ENCODE measurements around the gene ZNF568. TPM values are rescaled to one million over a fixed set of nuclear protein-coding genes. Genes with fewer than 3 reads are reported as not detected.

The ZNF568 gene
- total RNA-seq, 4 donors from 2014 or later, result 2.8 to 9.3 (median 4.1) TPM

DNA sequence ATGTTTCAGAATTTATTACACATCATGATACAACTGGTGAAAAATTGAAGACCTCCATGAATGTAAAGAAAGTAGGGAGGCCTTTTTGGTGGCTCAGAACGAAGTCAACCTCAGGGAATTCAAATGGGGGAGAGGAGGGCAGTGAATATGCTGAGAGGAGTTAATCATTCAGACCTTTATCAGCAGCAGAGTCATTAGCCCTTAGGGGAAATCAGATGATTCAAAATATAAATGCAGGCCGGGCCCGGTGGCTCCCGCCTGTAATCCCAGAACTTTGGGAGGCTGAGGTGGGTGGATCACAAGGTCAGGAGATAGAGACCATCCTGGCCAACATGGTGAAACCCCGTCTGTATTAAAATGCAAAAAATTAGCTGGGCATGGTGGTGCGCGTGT, 81.7 kb downstream of the ZNF568 start:
- H3K27me3 ChIP-seq, result no peaks in the 10 kb centered on the region
- H3K4me1 ChIP-seq, result no peaks in the 10 kb centered on the region
- intact Hi-C loops (cut with DNase I), result no loop called here
- no peak overlapping the region for H3K4me3 ChIP-seq
- DNase-seq, result no peak
- H3K36me3 ChIP-seq, result peaks cover 0 to 50% (median 10%) of the 10 kb centered on the region in 3 donors
- no peak for TF ChIP-seq POLR2A (IDR thresholded peaks at IDR 0.05)
- TF ChIP-seq, protein P1, sequence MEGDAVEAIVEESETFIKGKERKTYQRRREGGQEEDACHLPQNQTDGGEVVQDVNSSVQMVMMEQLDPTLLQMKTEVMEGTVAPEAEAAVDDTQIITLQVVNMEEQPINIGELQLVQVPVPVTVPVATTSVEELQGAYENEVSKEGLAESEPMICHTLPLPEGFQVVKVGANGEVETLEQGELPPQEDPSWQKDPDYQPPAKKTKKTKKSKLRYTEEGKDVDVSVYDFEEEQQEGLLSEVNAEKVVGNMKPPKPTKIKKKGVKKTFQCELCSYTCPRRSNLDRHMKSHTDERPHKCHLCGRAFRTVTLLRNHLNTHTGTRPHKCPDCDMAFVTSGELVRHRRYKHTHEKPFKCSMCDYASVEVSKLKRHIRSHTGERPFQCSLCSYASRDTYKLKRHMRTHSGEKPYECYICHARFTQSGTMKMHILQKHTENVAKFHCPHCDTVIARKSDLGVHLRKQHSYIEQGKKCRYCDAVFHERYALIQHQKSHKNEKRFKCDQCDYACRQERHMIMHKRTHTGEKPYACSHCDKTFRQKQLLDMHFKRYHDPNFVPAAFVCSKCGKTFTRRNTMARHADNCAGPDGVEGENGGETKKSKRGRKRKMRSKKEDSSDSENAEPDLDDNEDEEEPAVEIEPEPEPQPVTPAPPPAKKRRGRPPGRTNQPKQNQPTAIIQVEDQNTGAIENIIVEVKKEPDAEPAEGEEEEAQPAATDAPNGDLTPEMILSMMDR (IDR thresholded peaks at IDR 0.05), result no peak
- no peak overlapping the region for H3K27ac ChIP-seq
- 85 to 90% methylated on average over 7 of the region's 7 CpGs for WGBS, 2 donors
- H3K9me3 ChIP-seq, result peaks cover 0 to 73% (median 40%) of the 10 kb centered on the region in 3 donors

- TF ChIP-seq, protein P1 (IDR thresholded peaks at IDR 0.05), result no peak
- no peak for TF ChIP-seq POLR2A (IDR thresholded peaks at IDR 0.05)
- no peaks in the 10 kb centered on the region for H3K27me3 ChIP-seq
- H3K27ac ChIP-seq, result no peak overlapping the region
- DNase-seq, result no peak
- intact Hi-C loops (cut with DNase I), result no loop called here
- H3K36me3 ChIP-seq, result peaks cover 0 to 36% (median 10%) of the 10 kb centered on the region in 3 donors
- WGBS, 2 donors, result 61 to 66% methylated on average over 2 of the region's 2 CpGs
- no peak overlapping the region for H3K4me3 ChIP-seq
- H3K9me3 ChIP-seq, result peaks cover 0 to 73% (median 30%) of the 10 kb centered on the region in 3 donors
- H3K4me1 ChIP-seq, result no peaks in the 10 kb centered on the region
These were observed 83.2 kb downstream of the ZNF568 start for GRCh38 chr19:36999313-36999712.

GRCh38 chr19:37007587-37008220, 91.6 kb downstream of the ZNF568 start:
- intact Hi-C loops (cut with DNase I), result no loop called here
- Histone ChIP-seq H3K27ac (peak overlapping the region in 1 of 4 donors; percentile 33), H3K27me3 (no peaks in the 10 kb centered on the region), H3K4me1 (no peaks in the 10 kb centered on the region), H3K36me3 (peaks cover 0 to 6% (median 0%) of the 10 kb centered on the region in 3 donors), H3K4me3 (peak overlapping the region; percentile 7 to 59 (median 44)), H3K9me3 (peaks cover 0 to 78% (median 56%) of the 10 kb centered on the region in 3 donors)
- no peak for TF ChIP-seq POLR2A (IDR thresholded peaks at IDR 0.05)
- TF ChIP-seq, protein P1 (IDR thresholded peaks at IDR 0.05), result no peak
- no peak for DNase-seq
- WGBS, 2 donors, result 42 to 85% methylated on average over 5 to 10 of the region's 48 CpGs

- DNase-seq, result no peak
- H3K4me1 ChIP-seq, result no peaks in the 10 kb centered on the region
- peaks cover 0 to 6% (median 0%) of the 10 kb centered on the region in 3 donors for H3K36me3 ChIP-seq
- no peaks in the 10 kb centered on the region for H3K27me3 ChIP-seq
- H3K4me3 ChIP-seq, result no peak overlapping the region
- H3K9me3 ChIP-seq, result peaks cover 0 to 89% (median 78%) of the 10 kb centered on the region in 3 donors
- 91 to 93% methylated on average over 15 to 18 of the region's 28 CpGs for WGBS, 2 donors
- no peak overlapping the region for H3K27ac ChIP-seq
- intact Hi-C loops (cut with DNase I), result no loop called here
- TF ChIP-seq POLR2A (IDR thresholded peaks at IDR 0.05), result no peak
- TF ChIP-seq, protein P1 (IDR thresholded peaks at IDR 0.05), result no peak
These were observed 93.7 kb downstream of the ZNF568 start for GRCh38 chr19:37009871-37010270.

GRCh38 chr19:37012093-37012745, 96.1 kb downstream of the ZNF568 start:
- H3K36me3 ChIP-seq, result peaks cover 0 to 6% (median 0%) of the 10 kb centered on the region in 3 donors
- intact Hi-C loops (cut with DNase I), result no loop called here
- H3K27me3 ChIP-seq, result no peaks in the 10 kb centered on the region
- 93% methylated on average over 24 to 25 of the region's 41 CpGs for WGBS, 2 donors
- no peak for DNase-seq
- H3K9me3 ChIP-seq, result peaks cover 0 to 98% (median 89%) of the 10 kb centered on the region in 3 donors
- no peaks in the 10 kb centered on the region for H3K4me1 ChIP-seq
- no peak overlapping the region for H3K27ac ChIP-seq
- no peak overlapping the region for H3K4me3 ChIP-seq
- TF ChIP-seq, protein P1 (IDR thresholded peaks at IDR 0.05), result no peak
- no peak for TF ChIP-seq POLR2A (IDR thresholded peaks at IDR 0.05)
